ENCODE results near the gene CYFIP1. TPM values are rescaled to one million over a fixed set of nuclear protein-coding genes. Genes with fewer than 3 reads are reported as not detected.

The CYFIP1 gene
- total and polyA plus RNA-seq, 2 of the 8 experiments (the other 6 are each of a cell fraction or from before 2014, with no cell fraction given): 38.6 to 81.7 TPM

- TF ChIP-seq NANOG (IDR thresholded peaks at IDR 0.05; ENCODE audit: insufficient read depth, low read depth, low read length, poor library complexity, severe bottlenecking): no peak
- no peak for TF ChIP-seq EGR1 (IDR thresholded peaks at IDR 0.05; ENCODE audit: borderline replicate concordance, low read depth, low read length)
- TF ChIP-seq SRF (IDR thresholded peaks at IDR 0.05; ENCODE audit: low read depth, low read length): no peak
- TF ChIP-seq CTCF (IDR thresholded peaks at IDR 0.05; ENCODE audit: control extremely low read depth in 1 of 3, insufficient read depth in 1 of 3, low read depth in 1 of 3, low read length in 3 of 3): no peak
- no peak for TF ChIP-seq POLR2AphosphoS5 (IDR thresholded peaks at IDR 0.05; ENCODE audit: low read depth, low read length)
- no peak for TF ChIP-seq HDAC6 (IDR thresholded peaks at IDR 0.05; ENCODE audit: low read depth, low read length)
- no peak for TF ChIP-seq ASH2L (IDR thresholded peaks at IDR 0.05; ENCODE audit: low read length)
Observed at GRCh38 chr15:22881739-22882440, 98.3 kb downstream of the CYFIP1 start (continued).

All from H1 (cell line).